CD14-positive monocyte (primary cell): ENCODE data around the gene TLX3. TPM values are rescaled to one million over a fixed set of nuclear protein-coding genes. Genes with fewer than 3 reads are reported as not detected.

ENCODE experiments used
- DNase-seq, 3 donors: peaks; one replicate each; pipeline ENCODE4 v3.0.0-alpha.2; 2011 to 2022
- H2AFZ ChIP-seq: 2 replicates; pipeline ENCODE4 v1.6.0; 2012; ENCODE audit warnings: mild to moderate bottlenecking, low read depth, low read length, inconsistent platforms; ENCODE audit not compliant: insufficient read depth, poor library complexity, severe bottlenecking
- H3K27ac ChIP-seq, 2 donors: 1 replicate in 1 of 2; 2 replicates in 1 of 2; pipeline ENCODE4 v1.5.1; 2012 to 2013; ENCODE audit warnings: low read length in 2 of 2, control low read depth in 1 of 2, inconsistent platforms in 1 of 2, low read depth in 1 of 2, mild to moderate bottlenecking in 1 of 2
- H3K27me3 ChIP-seq, 2 donors: one replicate each; pipeline versions ENCODE4 v1.6.0 to v1.6.1; 2011 to 2013; ENCODE audit warnings: low read length in 2 of 2; ENCODE audit not compliant: control insufficient read depth in 2 of 2, insufficient read depth in 2 of 2
- H3K36me3 ChIP-seq, 2 donors: replicated peaks in 1 of 2; 1 replicate in 1 of 2; 2 replicates in 1 of 2; pipeline versions ENCODE4 v1.5.1 to v1.6.1; 2012 to 2013; ENCODE audit warnings: low read length in 2 of 2, control low read depth in 1 of 2, inconsistent platforms in 1 of 2, mild to moderate bottlenecking in 1 of 2; ENCODE audit not compliant: insufficient read depth in 2 of 2, control insufficient read depth in 1 of 2
- H3K4me1 ChIP-seq, 2 donors: 1 replicate in 1 of 2; 2 replicates in 1 of 2; pipeline versions ENCODE4 v1.5.1 to v1.6.1; 2012 to 2013; ENCODE audit warnings: low read length in 2 of 2, control low read depth in 1 of 2, inconsistent platforms in 1 of 2, mild to moderate bottlenecking in 1 of 2, moderate library complexity in 1 of 2; ENCODE audit not compliant: insufficient read depth in 2 of 2, control insufficient read depth in 1 of 2
- H3K4me2 ChIP-seq: replicated peaks from 2 replicates; pipeline ENCODE3; 2012; ENCODE audit warnings: low read length, moderate library complexity, mild to moderate bottlenecking; ENCODE audit not compliant: poor library complexity, severe bottlenecking; ENCODE audit errors: extremely low read depth
- H3K4me3 ChIP-seq, 3 experiments: fragments of 200-600 bp in 1 of 3; sonication (generic) in 1 of 3; replicated peaks in 1 of 3; 1 replicate in 2 of 3; 2 replicates in 1 of 3; pipeline ENCODE4 v1.5.1; 2011 to 2013; ENCODE audit warnings: low read length in 3 of 3, mild to moderate bottlenecking in 3 of 3, control low read depth in 2 of 3, low read depth in 2 of 3, inconsistent platforms in 1 of 3, moderate library complexity in 1 of 3
- H3K79me2 ChIP-seq: 2 replicates; pipeline ENCODE4 v1.6.0; 2012; ENCODE audit warnings: mild to moderate bottlenecking, control low read depth, inconsistent platforms, low read length, moderate library complexity; ENCODE audit not compliant: insufficient read depth
- H3K9ac ChIP-seq: 2 replicates; pipeline ENCODE4 v1.6.0; 2017; ENCODE audit warnings: low read length, mild to moderate bottlenecking; ENCODE audit not compliant: insufficient read depth, poor library complexity, severe bottlenecking
- H3K9me3 ChIP-seq, 2 donors: replicated peaks in 1 of 2; 1 replicate in 1 of 2; 2 replicates in 1 of 2; pipeline versions ENCODE4 v1.5.1 to v1.6.1; 2012 to 2013; ENCODE audit warnings: low read length in 2 of 2, control low read depth in 1 of 2; ENCODE audit not compliant: control insufficient read depth in 1 of 2, insufficient read depth in 1 of 2
- H4K20me1 ChIP-seq: 2 replicates; pipeline ENCODE4 v1.6.0; 2012; ENCODE audit warnings: mild to moderate bottlenecking, low read length, control low read depth, moderate library complexity; ENCODE audit not compliant: insufficient read depth
- H3K27ac Mint-ChIP-seq, 7 donors: one replicate each; pipeline ENCODE4 v1.8.0; 2020; ENCODE audit warnings: mild to moderate bottlenecking in 7 of 7, mixed read lengths in 7 of 7, moderate library complexity in 6 of 7, inconsistent platforms in 2 of 7
- H3K27me3 Mint-ChIP-seq, 3 donors: one replicate each; pipeline ENCODE4 v1.8.0; 2021 to 2022; ENCODE audit warnings: low read depth in 3 of 3, mild to moderate bottlenecking in 3 of 3, mixed read lengths in 3 of 3, moderate library complexity in 3 of 3, inconsistent platforms in 1 of 3
- H3K36me3 Mint-ChIP-seq, 2 donors: one replicate each; pipeline ENCODE4 v1.8.0; 2020; ENCODE audit warnings: mixed read lengths in 2 of 2, inconsistent platforms in 1 of 2, mild to moderate bottlenecking in 1 of 2
- H3K4me1 Mint-ChIP-seq: one replicate; pipeline ENCODE4 v1.8.0; 2020; ENCODE audit warnings: mild to moderate bottlenecking, mixed read lengths
- H3K4me3 Mint-ChIP-seq, 2 donors: one replicate each; pipeline ENCODE4 v1.8.0; 2020; ENCODE audit warnings: mild to moderate bottlenecking in 2 of 2, mixed read lengths in 2 of 2, moderate library complexity in 1 of 2
- H3K9me3 Mint-ChIP-seq, 7 donors: one replicate each; pipeline ENCODE4 v1.8.0; 2020 to 2022; ENCODE audit warnings: mixed read lengths in 7 of 7, mild to moderate bottlenecking in 6 of 7, moderate library complexity in 6 of 7, inconsistent platforms in 2 of 7
- WGBS: methylation state at CpG from one replicate; pipeline ENCODE4 v1.1.5; 2013; ENCODE audit warnings: missing lambda C conversion rate; ENCODE audit not compliant: insufficient coverage; 5-methylcytosine and 5-hydroxymethylcytosine counted together
- intact Hi-C, 2 donors: fragments of 100-400 bp; cut with micrococcal nuclease; formaldehyde crosslinking; loops; one replicate each; pipeline versions ENCODE4 v1.15.0 to v1.15.1; 2023
- polyA plus RNA-seq, 3 donors: library from polyadenylated mRNA; depleted of rRNA in 1 of 3; unstranded in 2 of 3; stranded (reverse) in 1 of 3; fragments of 300-500 nt in 2 of 3; fragments of >200 nt in 1 of 3; fragmentation: Illumina TruSeq in 2 of 3; gene quantifications; 1 replicate in 2 of 3; 2 replicates in 1 of 3; pipeline ENCODE4 v1.2.3, GENCODE V29; 2012 to 2021
- TF ChIP-seq, protein P1 (sequence below): fragments of 200-600 bp; IDR thresholded peaks from one replicate; pipeline ENCODE4 v1.8.0; 2022; ENCODE audit warnings: antibody characterized with exemption, mild to moderate bottlenecking

The TLX3 gene
- polyA plus RNA-seq, 3 donors, result not detected

- Histone ChIP-seq H2AFZ (no peak overlapping the region), H3K27me3 (peaks cover 6 to 36% of the 10 kb centered on the region in 2 donors), H3K79me2 (no peaks in the 10 kb centered on the region), H3K4me2 (no peak overlapping the region), H4K20me1 (no peaks in the 10 kb centered on the region), H3K36me3 (no peaks in the 10 kb centered on the region), H3K4me1 (peaks cover 12% of the 10 kb centered on the region in 2 donors), H3K9ac (no peak overlapping the region), H3K9me3 (peaks cover 0 to 2% of the 10 kb centered on the region in 2 donors), H3K27ac (no peak overlapping the region), H3K4me3 (no peak overlapping the region)
- peak overlapping the region in 1 of 2 donors; percentile 22 for H3K4me3 Mint-ChIP-seq
- H3K36me3 Mint-ChIP-seq, result no peaks in the 10 kb centered on the region
- H3K9me3 Mint-ChIP-seq, result peaks cover 0 to 2% (median 1%) of the 10 kb centered on the region in 7 donors
- H3K27ac Mint-ChIP-seq, result peak overlapping the region in 1 of 7 donors; percentile 47
- no peak for DNase-seq
- peaks cover 7 to 69% (median 51%) of the 10 kb centered on the region in 3 donors for H3K27me3 Mint-ChIP-seq
- TF ChIP-seq, protein P1, sequence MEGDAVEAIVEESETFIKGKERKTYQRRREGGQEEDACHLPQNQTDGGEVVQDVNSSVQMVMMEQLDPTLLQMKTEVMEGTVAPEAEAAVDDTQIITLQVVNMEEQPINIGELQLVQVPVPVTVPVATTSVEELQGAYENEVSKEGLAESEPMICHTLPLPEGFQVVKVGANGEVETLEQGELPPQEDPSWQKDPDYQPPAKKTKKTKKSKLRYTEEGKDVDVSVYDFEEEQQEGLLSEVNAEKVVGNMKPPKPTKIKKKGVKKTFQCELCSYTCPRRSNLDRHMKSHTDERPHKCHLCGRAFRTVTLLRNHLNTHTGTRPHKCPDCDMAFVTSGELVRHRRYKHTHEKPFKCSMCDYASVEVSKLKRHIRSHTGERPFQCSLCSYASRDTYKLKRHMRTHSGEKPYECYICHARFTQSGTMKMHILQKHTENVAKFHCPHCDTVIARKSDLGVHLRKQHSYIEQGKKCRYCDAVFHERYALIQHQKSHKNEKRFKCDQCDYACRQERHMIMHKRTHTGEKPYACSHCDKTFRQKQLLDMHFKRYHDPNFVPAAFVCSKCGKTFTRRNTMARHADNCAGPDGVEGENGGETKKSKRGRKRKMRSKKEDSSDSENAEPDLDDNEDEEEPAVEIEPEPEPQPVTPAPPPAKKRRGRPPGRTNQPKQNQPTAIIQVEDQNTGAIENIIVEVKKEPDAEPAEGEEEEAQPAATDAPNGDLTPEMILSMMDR, result no peak
- intact Hi-C loops, result loop anchor here in 1 of 2 donors (10.0 kb wide), 2 partner anchors 115 to 585 kb away; no protein-coding TSS in a partner anchor
- H3K4me1 Mint-ChIP-seq, result peaks cover 8% of the 10 kb centered on the region
- 92% methylated on average over 3 of the region's 8 CpGs for WGBS
Observed at GRCh38 chr5:171330021-171330420, 21.0 kb downstream of the TLX3 start.

GRCh38 chr5:171335616-171336015 lies 26.6 kb downstream of the TLX3 start:
- H3K36me3 Mint-ChIP-seq, result no peaks in the 10 kb centered on the region
- H3K4me3 Mint-ChIP-seq, result peak overlapping the region in 1 of 2 donors; percentile 39
- no peak overlapping the region for H3K9ac ChIP-seq
- H3K79me2 ChIP-seq, result no peaks in the 10 kb centered on the region
- H3K36me3 ChIP-seq, result no peaks in the 10 kb centered on the region
- H2AFZ ChIP-seq, result no peak overlapping the region
- H3K27me3 ChIP-seq, result peaks cover 15 to 50% of the 10 kb centered on the region in 2 donors
- H3K4me3 ChIP-seq, result no peak overlapping the region
- H3K4me1 Mint-ChIP-seq, result peaks cover 10% of the 10 kb centered on the region
- TF ChIP-seq, protein P1, result no peak
- no peaks in the 10 kb centered on the region for H3K9me3 ChIP-seq
- peaks cover 24 to 80% (median 73%) of the 10 kb centered on the region in 3 donors for H3K27me3 Mint-ChIP-seq
- peak overlapping the region in 1 of 7 donors; percentile 54 for H3K27ac Mint-ChIP-seq
- WGBS, result 84% methylated on average over 8 of the region's 8 CpGs
- intact Hi-C loops, result loop anchor here in 1 of 2 donors (10.0 kb wide), 2 partner anchors 121 to 591 kb away; no protein-coding TSS in a partner anchor
- DNase-seq, result no peak
- H3K4me1 ChIP-seq, result peaks cover 4 to 8% of the 10 kb centered on the region in 2 donors
- H3K27ac ChIP-seq, result no peak overlapping the region
- no peak overlapping the region for H3K4me2 ChIP-seq
- H4K20me1 ChIP-seq, result no peaks in the 10 kb centered on the region
- H3K9me3 Mint-ChIP-seq, result peaks cover 0 to 4% (median 0%) of the 10 kb centered on the region in 7 donors
